COR-L47 (cell line): ENCODE results near the gene TRPM8.

Experiments used
- DNase-seq: peaks from one replicate; lab custom pipeline; 2025; lab: John Stamatoyannopoulos, UW

Gene TRPM8

GRCh38 chr2:234002281-234002680, 85.1 kb downstream of the TRPM8 start:
- no peak for DNase-seq

- DNase-seq, result no peak
These were observed 86.9 kb downstream of the TRPM8 start for GRCh38 chr2:234003972-234004617.

GRCh38 chr2:234005126-234005525, 88.0 kb downstream of the TRPM8 start:
- no peak for DNase-seq

- no peak for DNase-seq
These were observed 89.3 kb downstream of the TRPM8 start for GRCh38 chr2:234006501-234006900.

- no peak for DNase-seq
These were observed 97.3 kb downstream of the TRPM8 start for GRCh38 chr2:234014427-234014826.

- no peak for DNase-seq
These were observed 98.7 kb downstream of the TRPM8 start for GRCh38 chr2:234015861-234016260.

- DNase-seq, result no peak
These were observed 102.7 kb downstream of the TRPM8 start for GRCh38 chr2:234019896-234020295.

GRCh38 chr2:234020332-234020731, 103.2 kb downstream of the TRPM8 start:
- no peak for DNase-seq

GRCh38 chr2:234022424-234022823, 105.3 kb downstream of the TRPM8 start:
- DNase-seq, result no peak

GRCh38 chr2:234024304-234024703, 107.1 kb downstream of the TRPM8 start:
- no peak for DNase-seq

- DNase-seq, result no peak
These were observed 108.3 kb downstream of the TRPM8 start for GRCh38 chr2:234025466-234025865.

- no peak for DNase-seq
These were observed 108.8 kb downstream of the TRPM8 start for GRCh38 chr2:234025891-234026401.

- no peak for DNase-seq
These were observed 109.6 kb downstream of the TRPM8 start for GRCh38 chr2:234026693-234027254.

- no peak for DNase-seq
These were observed 110.5 kb downstream of the TRPM8 start for GRCh38 chr2:234027641-234028040.

GRCh38 chr2:234029150-234029733, 112.1 kb downstream of the TRPM8 start:
- no peak for DNase-seq

- no peak for DNase-seq
These were observed 114.0 kb downstream of the TRPM8 start for GRCh38 chr2:234031207-234031606.

GRCh38 chr2:234032279-234032856, 115.2 kb downstream of the TRPM8 start:
- DNase-seq, result no peak

- DNase-seq, result no peak
These were observed 116.0 kb downstream of the TRPM8 start for GRCh38 chr2:234033174-234033573.

GRCh38 chr2:234033885-234034284, 116.7 kb downstream of the TRPM8 start:
- no peak for DNase-seq

- DNase-seq, result no peak
These were observed 121.1 kb downstream of the TRPM8 start for GRCh38 chr2:234038076-234038802.

GRCh38 chr2:234044157-234044556, 127.0 kb downstream of the TRPM8 start:
- DNase-seq, result no peak

GRCh38 chr2:234046521-234046920, 129.3 kb downstream of the TRPM8 start:
- no peak for DNase-seq
